GM19193 (cell line): ENCODE data around the gene ADCY2.

Experiments
- POLR2A ChIP-seq: IDR thresholded peaks from 4 replicates; pipeline ENCODE4 v1.6.1; 2011; ENCODE audit not compliant: insufficient read depth, insufficient read length; ENCODE audit errors: extremely low read depth

Gene ADCY2

DNA sequence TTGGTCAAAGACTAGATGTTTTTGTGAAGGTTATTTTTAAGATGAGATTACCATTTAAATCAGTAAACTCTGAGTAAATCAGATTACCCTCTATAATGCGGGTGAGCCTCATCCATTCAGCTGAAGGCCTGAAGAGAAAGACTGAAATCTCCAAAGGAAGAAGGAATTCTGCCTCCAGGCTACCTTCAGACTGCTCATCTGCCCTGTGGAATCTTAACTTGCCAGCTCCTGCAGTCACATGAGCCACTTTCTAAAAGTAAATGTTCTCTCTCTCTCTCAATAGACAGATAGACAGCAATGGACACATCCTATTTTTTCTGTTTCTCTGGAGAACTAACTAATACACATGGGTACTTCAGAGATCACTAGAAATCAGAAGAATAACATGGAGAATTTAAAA lies 272.2 kb downstream of the ADCY2 start:
- no peak for TF ChIP-seq POLR2A

DNA sequence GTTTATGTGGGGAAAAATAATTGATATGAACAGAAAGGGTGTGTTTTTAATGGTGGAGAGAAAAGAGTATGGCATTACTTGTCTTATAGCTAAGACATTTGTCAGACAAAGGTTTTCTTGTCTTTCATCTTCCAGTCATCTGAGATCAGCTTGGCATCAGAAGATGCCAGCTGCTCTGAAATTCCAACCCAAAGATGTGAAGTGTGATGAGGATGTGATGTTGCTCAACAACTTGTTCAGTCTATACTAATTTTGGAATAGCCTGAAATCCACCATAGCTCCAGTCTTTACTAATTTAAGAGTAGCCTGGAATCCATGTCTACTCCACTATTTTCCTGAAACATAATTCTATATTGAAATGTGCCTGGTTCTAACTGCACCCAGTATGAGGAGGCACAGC lies 272.7 kb downstream of the ADCY2 start:
- no peak for TF ChIP-seq POLR2A

DNA sequence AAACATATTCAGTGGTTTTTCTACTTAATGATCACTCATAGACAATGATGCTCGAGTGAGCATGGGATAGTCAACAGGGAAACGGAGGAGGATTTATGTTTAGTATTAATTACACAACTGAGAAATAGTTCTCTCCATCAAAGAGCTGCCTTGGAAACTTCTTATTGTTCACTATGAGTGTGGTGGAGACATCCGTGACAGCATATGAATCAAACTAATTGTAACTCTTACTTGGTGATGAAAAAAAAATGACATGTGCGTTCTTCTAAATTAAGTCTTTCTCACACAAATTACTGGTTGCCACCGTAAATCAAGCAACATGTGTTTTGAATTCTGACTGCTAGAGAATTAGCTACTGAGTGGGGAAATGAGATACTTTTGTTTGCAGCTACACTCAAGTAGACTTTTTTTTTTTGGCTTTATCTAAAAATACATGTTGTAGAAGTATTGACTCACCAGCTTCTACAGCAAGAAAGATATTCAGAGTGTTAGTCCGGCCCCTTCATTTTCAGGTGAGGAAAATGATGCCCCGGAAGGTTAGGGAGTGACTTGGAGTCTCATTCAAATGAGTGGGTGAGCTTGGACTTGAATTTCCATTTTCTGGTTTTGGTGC lies 275.5 kb downstream of the ADCY2 start:
- TF ChIP-seq POLR2A = no peak

DNA sequence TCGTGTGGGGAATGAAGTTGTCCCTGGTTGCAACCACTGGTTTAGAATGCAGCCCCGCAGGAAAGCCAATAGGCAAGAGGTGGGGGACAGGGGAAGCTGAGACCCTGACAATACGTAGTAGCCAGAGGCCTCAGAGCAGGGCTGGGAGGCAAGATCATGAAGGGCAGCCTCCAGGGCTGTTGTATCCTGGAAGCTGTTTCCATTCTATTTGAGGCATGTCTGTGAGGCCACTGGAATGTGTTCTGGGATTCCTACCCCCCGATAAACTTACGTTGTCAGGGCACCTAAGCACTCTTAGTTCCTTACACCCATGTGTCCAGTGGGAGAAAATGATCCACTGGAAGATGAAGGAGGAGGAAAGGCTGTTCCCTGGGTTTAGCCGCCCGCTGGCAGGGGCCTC lies 277.7 kb downstream of the ADCY2 start:
- no peak for TF ChIP-seq POLR2A

- no peak for TF ChIP-seq POLR2A
Measured at GRCh38 chr5:7676455-7676854, 280.5 kb downstream of the ADCY2 start.

DNA sequence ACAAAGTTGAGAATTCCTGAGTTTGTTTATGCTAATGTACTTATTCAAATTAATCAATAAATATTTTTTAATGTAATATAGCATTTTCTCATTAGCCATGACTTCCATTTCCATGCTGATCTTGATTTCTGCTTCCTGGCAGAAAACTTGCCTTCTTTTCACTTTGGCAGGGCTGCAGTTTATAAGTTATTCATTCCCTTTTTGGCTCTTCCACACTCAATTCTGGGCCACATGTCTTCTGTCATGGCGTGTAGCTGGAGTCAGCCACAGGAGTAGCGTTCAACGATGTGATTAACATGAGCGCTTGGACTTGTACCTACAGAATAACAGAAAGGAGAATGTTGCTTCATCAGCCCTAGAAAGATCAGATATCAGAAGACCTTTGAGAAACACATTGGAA lies 282.1 kb downstream of the ADCY2 start:
- TF ChIP-seq POLR2A = no peak

GRCh38 chr5:7679663-7680062 lies 283.7 kb downstream of the ADCY2 start:
- no peak for TF ChIP-seq POLR2A

GRCh38 chr5:7680260-7680659 lies 284.3 kb downstream of the ADCY2 start:
- TF ChIP-seq POLR2A = no peak

DNA sequence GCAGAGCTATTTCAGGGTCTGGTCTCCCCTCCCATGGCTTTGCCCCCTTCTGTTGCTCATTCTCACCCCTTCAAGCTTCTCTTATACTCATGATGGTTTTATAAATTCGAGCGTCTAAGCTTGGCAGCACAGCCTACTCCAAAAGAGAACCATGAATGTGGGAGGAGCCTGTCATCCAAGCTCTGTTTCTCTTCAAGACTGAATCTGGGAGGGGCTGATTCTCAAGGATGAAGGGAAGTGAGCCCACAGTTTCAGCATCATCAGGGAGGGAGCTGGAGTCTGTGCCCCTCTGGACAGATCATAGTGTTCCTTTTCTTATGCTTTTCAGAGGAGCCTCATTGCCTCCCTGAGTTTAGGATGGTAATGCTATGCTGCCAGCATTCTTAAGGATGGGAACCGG lies 286.4 kb downstream of the ADCY2 start:
- TF ChIP-seq POLR2A = no peak

- no peak for TF ChIP-seq POLR2A
Measured at GRCh38 chr5:7683753-7684152, 287.8 kb downstream of the ADCY2 start.

- no peak for TF ChIP-seq POLR2A
Measured at GRCh38 chr5:7684826-7685225, 288.9 kb downstream of the ADCY2 start.

GRCh38 chr5:7686794-7687193 lies 290.9 kb downstream of the ADCY2 start:
- TF ChIP-seq POLR2A = no peak

DNA sequence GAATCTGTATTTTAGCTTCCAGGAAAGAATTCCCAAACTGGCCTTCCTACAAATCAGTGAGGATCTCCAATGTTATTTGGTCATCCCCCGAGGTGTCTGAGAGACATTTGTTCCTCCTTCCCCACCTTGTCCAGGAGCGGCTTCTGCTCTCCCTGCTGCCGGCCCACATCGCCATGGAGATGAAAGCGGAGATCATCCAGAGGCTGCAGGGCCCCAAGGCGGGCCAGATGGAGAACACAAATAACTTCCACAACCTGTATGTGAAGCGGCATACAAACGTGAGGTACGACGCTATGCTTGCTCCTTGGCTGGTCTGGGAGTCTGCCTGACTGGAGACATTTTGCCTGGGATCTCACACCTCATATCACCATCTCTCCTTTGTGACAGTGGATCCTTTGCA lies 294.6 kb downstream of the ADCY2 start:
- TF ChIP-seq POLR2A = no peak

GRCh38 chr5:7705261-7705660 lies 309.3 kb downstream of the ADCY2 start:
- TF ChIP-seq POLR2A = no peak

DNA sequence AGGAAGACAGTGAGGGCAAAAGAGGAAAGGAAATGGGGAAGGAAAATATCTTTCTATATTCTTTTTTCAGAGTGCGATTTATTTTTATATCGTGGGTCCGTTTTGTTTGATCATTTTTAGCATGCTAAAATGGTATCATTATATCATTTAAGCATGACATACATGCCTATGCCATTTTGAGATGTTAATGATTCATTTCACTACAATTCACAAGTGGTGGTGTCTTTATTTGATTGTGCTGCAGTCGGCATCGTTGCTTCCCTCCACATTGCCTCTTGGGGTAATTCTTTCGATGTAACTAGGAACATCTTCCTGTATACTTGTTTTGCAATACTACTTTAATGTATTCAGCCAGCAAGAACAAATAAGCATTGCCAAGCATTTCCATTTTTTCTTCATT lies 309.8 kb downstream of the ADCY2 start:
- no peak for TF ChIP-seq POLR2A

GRCh38 chr5:7706256-7706655 lies 310.3 kb downstream of the ADCY2 start:
- no peak for TF ChIP-seq POLR2A

DNA sequence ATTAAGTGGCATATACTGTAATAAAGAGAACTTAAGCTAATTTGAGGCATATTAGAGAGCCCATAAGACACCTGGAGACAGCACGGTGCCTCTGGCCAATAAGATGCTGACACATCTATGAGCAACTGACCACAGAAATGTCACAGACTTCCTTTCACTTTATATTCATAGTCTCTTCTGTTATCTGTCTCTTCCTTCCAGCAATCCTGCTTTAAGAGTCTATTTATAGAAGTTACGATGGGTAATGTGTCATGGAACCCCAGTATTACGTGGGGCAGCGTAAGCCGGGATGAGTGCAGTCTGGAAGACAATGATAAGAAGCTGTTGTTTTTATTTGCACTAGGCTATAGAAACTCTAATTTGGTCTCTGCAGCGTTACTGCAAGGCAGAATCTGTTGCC lies 318.2 kb downstream of the ADCY2 start:
- TF ChIP-seq POLR2A = no peak
